Hepatocyte (in vitro differentiated cells): ENCODE results near the gene RPAIN.

Source experiments
- CTCF ChIP-seq: fragments of 200-600 bp; sonication (generic); IDR thresholded peaks from 2 replicates; pipeline ENCODE4 v1.5.1; 2016; ENCODE audit warnings: antibody characterized with exemption, mild to moderate bottlenecking; ENCODE audit not compliant: poor library complexity
- EZH2 ChIP-seq: fragments of 200-600 bp; sonication (generic); IDR thresholded peaks from 2 replicates; pipeline ENCODE4 v1.6.1; 2016; ENCODE audit warnings: antibody characterized with exemption, mild to moderate bottlenecking, borderline replicate concordance
- EZH2phosphoT487 ChIP-seq: fragments of 200-600 bp; sonication (generic); IDR thresholded peaks from one replicate; pipeline ENCODE4 v1.6.1; 2018; ENCODE audit warnings: antibody characterized with exemption, mild to moderate bottlenecking, low read depth, moderate library complexity; ENCODE audit not compliant: unreplicated experiment, severe bottlenecking

GRCh38 chr17:5419356-5419958, 525 bp upstream of the RPAIN start, which contains the start of gene NUP88:
- TF ChIP-seq EZH2 (no peak), CTCF (no peak), EZH2phosphoT487 (no peak)
